ENCODE data around the gene USP3. TPM values are rescaled to one million over a fixed set of nuclear protein-coding genes. Genes with fewer than 3 reads are reported as not detected.

USP3 gene
- total and polyA plus RNA-seq, 2 donors (not counting 1 experiment from before 2014, with no cell fraction given), result 43.4 to 152 TPM

- peak overlapping the region; percentile 65 to 76 for H3K27ac ChIP-seq (ENCODE audit: low read length in 2 of 2)
- TF ChIP-seq EZH2 (IDR thresholded peaks at IDR 0.05; ENCODE audit: borderline replicate concordance, insufficient read depth, low read depth, low read length, poor library complexity, severe bottlenecking) (no peak), CTCF (IDR thresholded peaks at IDR 0.05) (no peak)
- H3K9ac ChIP-seq (ENCODE audit: low read length), result peak overlapping the region; percentile 68
- ATAC-seq (ENCODE audit: low read depth) (no peak), DNase-seq (no peak)
- ChIA-PET CTCF (interaction anchor here (0.8 to 3.7 kb wide), 17 partner anchors 11 to 136 kb away, joined by 3 to 37 read pairs (median 4); no protein-coding TSS in a partner anchor), POLR2A (interaction anchor here (0.6 to 3.9 kb wide), 5 partner anchors 94 to 317 kb away, joined by 3 to 27 read pairs (median 5); partner anchors contain the start of gene USP3)
- intact Hi-C loops (cut with micrococcal nuclease), result loop anchor here (1.0 to 10.0 kb wide), 2 partner anchors 54 to 132 kb away; no protein-coding TSS in a partner anchor
- 95% methylated on average over 7 of the region's 12 CpGs for WGBS (ENCODE audit: insufficient coverage)
- no peaks in the 10 kb centered on the region for H3K27me3 ChIP-seq (replicated peaks in 1 of 4; ENCODE audit: control extremely low read depth in 1 of 4, control insufficient read depth in 3 of 4, insufficient read depth in 4 of 4, low read length in 3 of 4)
- peak overlapping the region in 2 of 5 experiments; percentile 68 to 74 for H3K4me3 ChIP-seq (ENCODE audit: control extremely low read depth in 1 of 5, extremely low read depth in 1 of 5, insufficient read depth in 1 of 5, low read depth in 2 of 5, low read length in 4 of 5)
- H3K79me2 ChIP-seq (ENCODE audit: control insufficient read depth, insufficient read depth, low read length), result no peaks in the 10 kb centered on the region
- Mint-ChIP-seq H3K27ac (peak overlapping the region; percentile 96), H3K27me3 (no peaks in the 10 kb centered on the region), H3K4me1 (peaks cover 82% of the 10 kb centered on the region), H3K4me3 (peak overlapping the region; percentile 96), H3K9me3 (ENCODE audit: insufficient read depth) (no peaks in the 10 kb centered on the region)
- no peaks in the 10 kb centered on the region for H4K20me1 ChIP-seq (ENCODE audit: control insufficient read depth, insufficient read depth, low read length, poor library complexity, severe bottlenecking)
- peak overlapping the region; percentile 86 for H2AFZ ChIP-seq (ENCODE audit: insufficient read depth, low read depth, low read length, poor library complexity, severe bottlenecking)
- no peaks in the 10 kb centered on the region for H3K9me3 ChIP-seq (ENCODE audit: control extremely low read depth in 1 of 3, control insufficient read depth in 2 of 3, insufficient read depth in 1 of 3, low read length in 2 of 3)
- H3K36me3 ChIP-seq (replicated peaks in 1 of 2; ENCODE audit: control extremely low read depth in 1 of 2, control insufficient read depth in 1 of 2, extremely low read depth in 1 of 2, insufficient read depth in 2 of 2, low read length in 1 of 2), result no peaks in the 10 kb centered on the region
- peaks cover 56 to 70% of the 10 kb centered on the region in 2 donors for H3K4me1 ChIP-seq (ENCODE audit: control insufficient read depth in 2 of 2, insufficient read depth in 2 of 2, low read length in 2 of 2)
- peak overlapping the region; percentile 92 for H3K4me2 ChIP-seq (replicated peaks; ENCODE audit: low read depth, low read length, poor library complexity, severe bottlenecking)
Observed at GRCh38 chr15:63598473-63599400, 94.3 kb downstream of the USP3 start.

All from B cell (primary cell).